Lower leg skin (tissue), 4 donors: Measurements from ENCODE around the gene OSGEP. TPM values are rescaled to one million over a fixed set of nuclear protein-coding genes. Genes with fewer than 3 reads are reported as not detected.

Source experiments
- DNase-seq, 2 donors: peaks; one replicate each; pipeline ENCODE4 v3.0.0-alpha.2; 2019; ENCODE audit warnings: low spot score in 2 of 2
- H3K4me3 ChIP-seq: fragments of 200-600 bp; sonication (generic); 2 replicates; pipeline ENCODE4 v1.5.1; 2017; ENCODE audit warnings: mild to moderate bottlenecking, low read depth; ENCODE audit not compliant: poor library complexity, severe bottlenecking
- POLR2A ChIP-seq, 2 donors: fragments of 450-650 bp; IDR thresholded peaks; one replicate each; pipeline ENCODE4 v1.6.1; 2016 to 2017; ENCODE audit warnings: antibody characterized with exemption in 2 of 2, mild to moderate bottlenecking in 1 of 2, moderate library complexity in 1 of 2
- WGBS, 2 donors: methylation state at CpG; one replicate each; pipeline ENCODE4 v1.1.5; 2018; 5-methylcytosine and 5-hydroxymethylcytosine counted together
- intact Hi-C: fragments of 100-400 bp; cut with DNase I; formaldehyde crosslinking; loops from one replicate; pipeline ENCODE4 v1.15.0; 2023; ENCODE audit warnings: low total_unique reads
- total RNA-seq, 4 donors: library from RNA; depleted of rRNA; stranded (reverse); fragments of >200 nt; gene quantifications; one replicate each; pipeline ENCODE4 v1.1.0, GENCODE V29; 2016
- TF ChIP-seq, protein P1 (sequence below), 3 donors: fragments of 450-650 bp; IDR thresholded peaks; one replicate each; pipeline ENCODE4 v1.5.1; 2016; ENCODE audit warnings: antibody characterized with exemption in 3 of 3, mild to moderate bottlenecking in 3 of 3, moderate library complexity in 2 of 3

The OSGEP gene
- total RNA-seq, 4 donors from 2014 or later = 13.8 to 54.5 (median 35.8) TPM

GRCh38 chr14:20478894-20479293 lies 24.3 kb upstream of the OSGEP start:
- intact Hi-C loops = no loop called here
- no peak overlapping the region for H3K4me3 ChIP-seq
- TF ChIP-seq, protein P1, sequence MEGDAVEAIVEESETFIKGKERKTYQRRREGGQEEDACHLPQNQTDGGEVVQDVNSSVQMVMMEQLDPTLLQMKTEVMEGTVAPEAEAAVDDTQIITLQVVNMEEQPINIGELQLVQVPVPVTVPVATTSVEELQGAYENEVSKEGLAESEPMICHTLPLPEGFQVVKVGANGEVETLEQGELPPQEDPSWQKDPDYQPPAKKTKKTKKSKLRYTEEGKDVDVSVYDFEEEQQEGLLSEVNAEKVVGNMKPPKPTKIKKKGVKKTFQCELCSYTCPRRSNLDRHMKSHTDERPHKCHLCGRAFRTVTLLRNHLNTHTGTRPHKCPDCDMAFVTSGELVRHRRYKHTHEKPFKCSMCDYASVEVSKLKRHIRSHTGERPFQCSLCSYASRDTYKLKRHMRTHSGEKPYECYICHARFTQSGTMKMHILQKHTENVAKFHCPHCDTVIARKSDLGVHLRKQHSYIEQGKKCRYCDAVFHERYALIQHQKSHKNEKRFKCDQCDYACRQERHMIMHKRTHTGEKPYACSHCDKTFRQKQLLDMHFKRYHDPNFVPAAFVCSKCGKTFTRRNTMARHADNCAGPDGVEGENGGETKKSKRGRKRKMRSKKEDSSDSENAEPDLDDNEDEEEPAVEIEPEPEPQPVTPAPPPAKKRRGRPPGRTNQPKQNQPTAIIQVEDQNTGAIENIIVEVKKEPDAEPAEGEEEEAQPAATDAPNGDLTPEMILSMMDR (IDR thresholded peaks at IDR 0.05) = no peak
- TF ChIP-seq POLR2A (IDR thresholded peaks at IDR 0.05) = no peak
- no peak for DNase-seq
- 93% methylated on average over 2 of the region's 2 CpGs for WGBS, 2 donors

- WGBS, 2 donors = 35 to 36% methylated on average over 1 of the region's 1 CpG
- no peak overlapping the region for H3K4me3 ChIP-seq
- no peak for DNase-seq
- TF ChIP-seq, protein P1 (IDR thresholded peaks at IDR 0.05) = no peak
- no peak for TF ChIP-seq POLR2A (IDR thresholded peaks at IDR 0.05)
- intact Hi-C loops = no loop called here
Observed at GRCh38 chr14:20477211-20477876, 22.7 kb upstream of the OSGEP start.

- intact Hi-C loops = no loop called here
- DNase-seq = no peak
- TF ChIP-seq POLR2A (IDR thresholded peaks at IDR 0.05) = no peak
- TF ChIP-seq, protein P1 (IDR thresholded peaks at IDR 0.05) = no peak
- H3K4me3 ChIP-seq = no peak overlapping the region
- 81 to 91% methylated on average over 5 of the region's 5 CpGs for WGBS, 2 donors
Observed at GRCh38 chr14:20476776-20477175, 22.2 kb upstream of the OSGEP start.

DNA sequence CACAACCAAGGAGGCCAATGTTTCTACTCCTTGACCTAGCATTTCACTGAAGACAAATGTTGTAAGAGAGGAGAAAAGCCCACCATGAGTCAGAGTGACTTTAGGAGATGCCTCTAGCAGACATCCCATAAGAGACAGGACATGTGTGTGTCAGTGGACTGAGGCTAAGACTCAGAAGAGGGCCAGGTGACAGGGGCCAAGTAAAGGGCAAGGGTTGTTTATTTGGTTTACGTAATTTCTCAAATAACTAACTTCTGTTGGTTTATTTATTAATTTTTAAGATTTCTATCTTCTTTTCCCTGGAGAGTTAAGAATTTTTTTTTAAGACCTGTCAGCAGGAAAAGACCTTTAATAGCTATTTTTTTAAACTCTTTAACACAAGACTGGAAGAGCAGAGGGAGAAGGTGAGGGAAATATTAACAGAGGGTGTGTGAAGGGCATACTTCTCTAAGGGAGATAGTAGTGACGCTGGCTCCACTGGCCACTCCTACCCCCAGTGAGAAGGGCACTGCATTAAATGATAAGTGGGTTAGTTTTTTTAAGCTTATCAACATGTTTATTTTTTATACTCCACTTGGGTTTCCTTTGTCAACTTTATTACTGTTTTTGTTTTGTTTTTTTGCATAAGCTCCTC lies 18.0 kb upstream of the OSGEP start:
- TF ChIP-seq, protein P1 (IDR thresholded peaks at IDR 0.05) = no peak
- TF ChIP-seq POLR2A (IDR thresholded peaks at IDR 0.05) = no peak
- WGBS, 2 donors = 95 to 96% methylated on average over 2 of the region's 2 CpGs
- intact Hi-C loops = no loop called here
- no peak for DNase-seq
- H3K4me3 ChIP-seq = no peak overlapping the region

DNA sequence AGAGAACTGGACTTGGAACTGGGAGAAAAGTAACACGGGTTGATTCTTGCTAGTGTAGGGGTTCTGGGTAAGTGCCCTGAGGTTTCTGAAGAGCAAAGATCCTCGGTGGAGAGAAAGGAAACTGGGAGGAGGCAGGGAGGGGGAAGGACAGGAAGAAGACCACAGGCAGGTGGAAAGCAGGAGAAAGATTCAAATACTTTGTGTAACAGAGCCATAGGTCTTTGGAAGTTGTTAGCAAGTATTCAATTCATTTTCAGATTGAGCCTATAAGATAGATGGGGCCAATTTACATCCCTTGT lies 15.9 kb upstream of the OSGEP start:
- WGBS, 2 donors = 1 to 2% methylated on average over 2 of the region's 2 CpGs
- DNase-seq = no peak
- intact Hi-C loops = no loop called here
- H3K4me3 ChIP-seq = no peak overlapping the region
- no peak for TF ChIP-seq POLR2A (IDR thresholded peaks at IDR 0.05)
- TF ChIP-seq, protein P1 (IDR thresholded peaks at IDR 0.05) = no peak
